ENCODE data around the gene SLC19A2. TPM values are rescaled to one million over a fixed set of nuclear protein-coding genes. Genes with fewer than 3 reads are reported as not detected.
"Not testable (repeated sequence)": the region's sequence is repeated elsewhere in the genome, so short reads cannot be mapped to it uniquely, and the experiment has no call there.

SLC19A2 gene
- polyA plus RNA-seq, 1 donor from 2014 or later, result 45.8 TPM

DNA sequence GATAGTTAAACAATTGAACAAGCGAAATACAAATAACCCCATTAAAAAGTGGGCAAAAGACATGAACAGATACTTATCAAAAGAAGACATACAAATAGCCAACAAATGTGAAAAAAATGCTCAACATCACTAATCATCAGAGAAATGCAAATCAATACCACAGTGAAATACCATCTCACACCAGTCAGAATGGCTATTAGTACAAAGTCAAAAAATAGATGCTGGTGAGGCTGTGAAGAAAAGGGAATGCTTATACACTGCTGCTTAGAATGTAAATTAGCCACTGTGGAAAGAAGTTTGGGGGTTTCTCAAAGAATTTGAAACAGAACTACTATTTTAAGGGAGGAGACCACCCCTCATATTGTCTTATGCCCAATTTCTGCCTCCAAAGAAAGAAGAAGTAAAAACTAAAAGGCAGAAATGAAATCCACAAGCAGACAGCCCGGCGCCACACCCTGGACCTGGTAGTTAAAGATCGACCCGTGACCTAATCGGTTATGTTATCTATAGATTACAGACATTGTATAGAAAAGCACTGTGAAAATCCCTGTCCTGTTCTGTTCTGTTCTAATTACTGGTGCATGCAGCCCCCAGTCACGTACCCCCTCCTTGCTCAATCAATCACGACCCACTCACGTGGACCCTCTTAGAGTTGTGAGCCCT, 47.9 kb upstream of the SLC19A2 start:
- H3K79me2 ChIP-seq (replicated peaks; ENCODE audit: insufficient read depth, low read length); H3F3A ChIP-seq (ENCODE audit: insufficient read depth, low read length, poor library complexity, severe bottlenecking); H2AFZ ChIP-seq (ENCODE audit: low read depth, low read length); H3K9me2 ChIP-seq (ENCODE audit: insufficient read depth, low read length); H3K27ac ChIP-seq (ENCODE audit: low read length); H3K4me2 ChIP-seq (ENCODE audit: low read length); H3K27me3 ChIP-seq (ENCODE audit: insufficient read depth, low read depth, low read length); H3K9me3 ChIP-seq (ENCODE audit: low read length); H3K9ac ChIP-seq (ENCODE audit: low read length); H3K36me3 ChIP-seq (ENCODE audit: insufficient read depth, low read length); H4K20me1 ChIP-seq (ENCODE audit: insufficient read depth); H3K4me3 ChIP-seq (ENCODE audit: low read length): not testable (repeated sequence)

DNA sequence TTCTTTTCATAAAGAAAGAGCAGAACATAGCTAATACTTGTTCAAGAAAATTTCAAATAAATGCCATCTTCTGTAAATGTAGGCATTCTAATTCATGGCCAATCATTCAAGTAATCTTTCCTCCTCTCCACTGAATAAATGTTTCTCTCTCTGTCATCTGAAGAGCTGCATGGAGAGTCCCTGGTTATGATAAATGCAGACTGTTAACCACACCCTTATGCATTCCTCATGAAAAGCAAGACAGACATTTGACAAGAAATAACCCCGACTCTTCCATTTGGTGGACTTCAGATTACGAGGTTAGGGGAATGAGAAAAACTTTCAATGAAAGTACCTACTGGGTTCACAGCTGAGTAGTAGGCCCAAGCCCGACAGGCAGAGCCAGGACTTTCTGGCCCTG, 44.7 kb upstream of the SLC19A2 start:
- no peaks in the 10 kb centered on the region for H3K79me2 ChIP-seq (replicated peaks; ENCODE audit: insufficient read depth, low read length)
- no peaks in the 10 kb centered on the region for H3K36me3 ChIP-seq (ENCODE audit: insufficient read depth, low read length)
- H2AFZ ChIP-seq (ENCODE audit: low read depth, low read length), result no peak overlapping the region
- no peaks in the 10 kb centered on the region for H3K9me2 ChIP-seq (ENCODE audit: insufficient read depth, low read length)
- TF ChIP-seq MXI1 (conservative IDR thresholded peaks at IDR 0.05; ENCODE audit: poor library complexity, severe bottlenecking) (no peak), POLR2AphosphoS5 (IDR thresholded peaks at IDR 0.05) (no peak), EZH2 (IDR thresholded peaks at IDR 0.05; ENCODE audit: borderline replicate concordance, insufficient read depth, low read length, poor library complexity, severe bottlenecking) (no peak), RAD21 (conservative IDR thresholded peaks at IDR 0.05) (no peak), TAF1 (IDR thresholded peaks at IDR 0.05; ENCODE audit: low read depth) (no peak), SMC3 (conservative IDR thresholded peaks at IDR 0.05; ENCODE audit: poor library complexity) (no peak), EP300 (conservative IDR thresholded peaks at IDR 0.05; ENCODE audit: poor library complexity, severe bottlenecking) (no peak)
- TF ChIP-seq, protein P1, sequence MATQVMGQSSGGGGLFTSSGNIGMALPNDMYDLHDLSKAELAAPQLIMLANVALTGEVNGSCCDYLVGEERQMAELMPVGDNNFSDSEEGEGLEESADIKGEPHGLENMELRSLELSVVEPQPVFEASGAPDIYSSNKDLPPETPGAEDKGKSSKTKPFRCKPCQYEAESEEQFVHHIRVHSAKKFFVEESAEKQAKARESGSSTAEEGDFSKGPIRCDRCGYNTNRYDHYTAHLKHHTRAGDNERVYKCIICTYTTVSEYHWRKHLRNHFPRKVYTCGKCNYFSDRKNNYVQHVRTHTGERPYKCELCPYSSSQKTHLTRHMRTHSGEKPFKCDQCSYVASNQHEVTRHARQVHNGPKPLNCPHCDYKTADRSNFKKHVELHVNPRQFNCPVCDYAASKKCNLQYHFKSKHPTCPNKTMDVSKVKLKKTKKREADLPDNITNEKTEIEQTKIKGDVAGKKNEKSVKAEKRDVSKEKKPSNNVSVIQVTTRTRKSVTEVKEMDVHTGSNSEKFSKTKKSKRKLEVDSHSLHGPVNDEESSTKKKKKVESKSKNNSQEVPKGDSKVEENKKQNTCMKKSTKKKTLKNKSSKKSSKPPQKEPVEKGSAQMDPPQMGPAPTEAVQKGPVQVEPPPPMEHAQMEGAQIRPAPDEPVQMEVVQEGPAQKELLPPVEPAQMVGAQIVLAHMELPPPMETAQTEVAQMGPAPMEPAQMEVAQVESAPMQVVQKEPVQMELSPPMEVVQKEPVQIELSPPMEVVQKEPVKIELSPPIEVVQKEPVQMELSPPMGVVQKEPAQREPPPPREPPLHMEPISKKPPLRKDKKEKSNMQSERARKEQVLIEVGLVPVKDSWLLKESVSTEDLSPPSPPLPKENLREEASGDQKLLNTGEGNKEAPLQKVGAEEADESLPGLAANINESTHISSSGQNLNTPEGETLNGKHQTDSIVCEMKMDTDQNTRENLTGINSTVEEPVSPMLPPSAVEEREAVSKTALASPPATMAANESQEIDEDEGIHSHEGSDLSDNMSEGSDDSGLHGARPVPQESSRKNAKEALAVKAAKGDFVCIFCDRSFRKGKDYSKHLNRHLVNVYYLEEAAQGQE (IDR thresholded peaks at IDR 0.05; ENCODE audit: borderline replicate concordance), result no peak
- TF ChIP-seq, protein P2, sequence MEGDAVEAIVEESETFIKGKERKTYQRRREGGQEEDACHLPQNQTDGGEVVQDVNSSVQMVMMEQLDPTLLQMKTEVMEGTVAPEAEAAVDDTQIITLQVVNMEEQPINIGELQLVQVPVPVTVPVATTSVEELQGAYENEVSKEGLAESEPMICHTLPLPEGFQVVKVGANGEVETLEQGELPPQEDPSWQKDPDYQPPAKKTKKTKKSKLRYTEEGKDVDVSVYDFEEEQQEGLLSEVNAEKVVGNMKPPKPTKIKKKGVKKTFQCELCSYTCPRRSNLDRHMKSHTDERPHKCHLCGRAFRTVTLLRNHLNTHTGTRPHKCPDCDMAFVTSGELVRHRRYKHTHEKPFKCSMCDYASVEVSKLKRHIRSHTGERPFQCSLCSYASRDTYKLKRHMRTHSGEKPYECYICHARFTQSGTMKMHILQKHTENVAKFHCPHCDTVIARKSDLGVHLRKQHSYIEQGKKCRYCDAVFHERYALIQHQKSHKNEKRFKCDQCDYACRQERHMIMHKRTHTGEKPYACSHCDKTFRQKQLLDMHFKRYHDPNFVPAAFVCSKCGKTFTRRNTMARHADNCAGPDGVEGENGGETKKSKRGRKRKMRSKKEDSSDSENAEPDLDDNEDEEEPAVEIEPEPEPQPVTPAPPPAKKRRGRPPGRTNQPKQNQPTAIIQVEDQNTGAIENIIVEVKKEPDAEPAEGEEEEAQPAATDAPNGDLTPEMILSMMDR (IDR thresholded peaks at IDR 0.05; ENCODE audit: poor library complexity, severe bottlenecking), result no peak
- no peak overlapping the region for H3K27ac ChIP-seq (ENCODE audit: low read length)
- H3K4me3 ChIP-seq (ENCODE audit: low read length), result no peak overlapping the region
- no peaks in the 10 kb centered on the region for H3K27me3 ChIP-seq (ENCODE audit: insufficient read depth, low read depth, low read length)
- H3K9ac ChIP-seq (ENCODE audit: low read length), result no peak overlapping the region
- no peaks in the 10 kb centered on the region for H3K9me3 ChIP-seq (ENCODE audit: low read length)
- no peaks in the 10 kb centered on the region for H4K20me1 ChIP-seq (ENCODE audit: insufficient read depth)
- no peaks in the 10 kb centered on the region for H3F3A ChIP-seq (ENCODE audit: insufficient read depth, low read length, poor library complexity, severe bottlenecking)
- H3K4me2 ChIP-seq (ENCODE audit: low read length), result no peak overlapping the region
